WTC11 (cell line): Measurements from ENCODE around the gene LINC01488.

Experiments
- ARID4B ChIP-seq: sonication (generic); formaldehyde crosslinking; IDR thresholded peaks from 2 replicates; pipeline ENCODE4 v1.8.0; 2023; ENCODE audit warnings: missing genetic modification reagents, mild to moderate bottlenecking, borderline replicate concordance
- CTCF ChIP-seq: fragments of 200-600 bp; IDR thresholded peaks from 2 replicates; pipeline ENCODE4 v1.8.0; 2022; ENCODE audit warnings: antibody characterized with exemption
- E2F1 ChIP-seq: sonication (generic); formaldehyde crosslinking; IDR thresholded peaks from 2 replicates; pipeline ENCODE4 v1.8.0; 2022; ENCODE audit warnings: mild to moderate bottlenecking, missing genetic modification reagents
- E2F4 ChIP-seq: sonication (generic); formaldehyde crosslinking; IDR thresholded peaks from 2 replicates; pipeline ENCODE4 v1.8.1; 2022; ENCODE audit warnings: low read depth, mild to moderate bottlenecking, moderate library complexity, missing genetic modification reagents, borderline replicate concordance
- FOXJ3 ChIP-seq: sonication (generic); formaldehyde crosslinking; IDR thresholded peaks from 2 replicates; pipeline ENCODE4 v1.9.0; 2021; ENCODE audit warnings: missing genetic modification reagents, mild to moderate bottlenecking, borderline replicate concordance
- JUN ChIP-seq: sonication (generic); formaldehyde crosslinking; IDR thresholded peaks from 2 replicates; pipeline ENCODE4 v1.8.0; 2023; ENCODE audit warnings: mild to moderate bottlenecking, missing genetic modification reagents
- MAX ChIP-seq: sonication (generic); formaldehyde crosslinking; IDR thresholded peaks from 2 replicates; pipeline ENCODE4 v1.8.0; 2022; ENCODE audit warnings: mild to moderate bottlenecking, missing genetic modification reagents
- NFYB ChIP-seq: sonication (generic); formaldehyde crosslinking; conservative IDR thresholded peaks from 2 replicates; pipeline ENCODE4 v1.8.0; 2022; ENCODE audit warnings: low read depth, missing genetic modification reagents
- RELA ChIP-seq: sonication (generic); formaldehyde crosslinking; IDR thresholded peaks from 2 replicates; pipeline ENCODE4 v1.8.1; 2022; ENCODE audit warnings: missing genetic modification reagents, mild to moderate bottlenecking, borderline replicate concordance
- TP53 ChIP-seq: sonication (generic); formaldehyde crosslinking; IDR thresholded peaks from 2 replicates; pipeline ENCODE4 v1.8.1; 2023; ENCODE audit warnings: mild to moderate bottlenecking, missing genetic modification reagents
- ZNF121 ChIP-seq: sonication (generic); formaldehyde crosslinking; IDR thresholded peaks from 2 replicates; pipeline ENCODE4 v1.8.0; 2023; ENCODE audit warnings: missing genetic modification reagents
- ZNF281 ChIP-seq: sonication (generic); formaldehyde crosslinking; IDR thresholded peaks from 2 replicates; pipeline ENCODE4 v1.8.0; 2023; ENCODE audit warnings: mild to moderate bottlenecking, missing genetic modification reagents

GRCh38 chr11:69482322-69482721, 859 bp downstream of the LINC01488 start:
- TF ChIP-seq CTCF, result no peak
- TF ChIP-seq E2F4, result no peak
- TF ChIP-seq E2F1, result no peak
- TF ChIP-seq ZNF281 (CRISPR knock-in tag), result no peak
- no peak for TF ChIP-seq TP53 (CRISPR knock-in tag)
- no peak for TF ChIP-seq JUN
- TF ChIP-seq RELA (CRISPR knock-in tag), result no peak
- TF ChIP-seq MAX, result no peak
- no peak for TF ChIP-seq ARID4B (CRISPR knock-in tag)
- no peak for TF ChIP-seq NFYB (CRISPR knock-in tag)
- TF ChIP-seq ZNF121 (CRISPR knock-in tag), result no peak
- no peak for TF ChIP-seq FOXJ3 (CRISPR knock-in tag)
